GM18868 (cell line): ENCODE measurements around the gene NCAPD2.
"Not testable (repeated sequence)": the region's sequence is repeated elsewhere in the genome, so short reads cannot be mapped to it uniquely, and the experiment has no call there.

Source experiments
- ATAC-seq: cut with Tn5 transposase; IDR thresholded peaks from one replicate; pipeline ENCODE4 v1.9.1; 2021; ENCODE audit warnings: mild to moderate bottlenecking, moderate library complexity; ENCODE audit not compliant: unreplicated experiment

The NCAPD2 gene

GRCh38 chr12:6464531-6464930 is 29.4 kb upstream of the NCAPD2 start:
- ATAC-seq = no peak

DNA sequence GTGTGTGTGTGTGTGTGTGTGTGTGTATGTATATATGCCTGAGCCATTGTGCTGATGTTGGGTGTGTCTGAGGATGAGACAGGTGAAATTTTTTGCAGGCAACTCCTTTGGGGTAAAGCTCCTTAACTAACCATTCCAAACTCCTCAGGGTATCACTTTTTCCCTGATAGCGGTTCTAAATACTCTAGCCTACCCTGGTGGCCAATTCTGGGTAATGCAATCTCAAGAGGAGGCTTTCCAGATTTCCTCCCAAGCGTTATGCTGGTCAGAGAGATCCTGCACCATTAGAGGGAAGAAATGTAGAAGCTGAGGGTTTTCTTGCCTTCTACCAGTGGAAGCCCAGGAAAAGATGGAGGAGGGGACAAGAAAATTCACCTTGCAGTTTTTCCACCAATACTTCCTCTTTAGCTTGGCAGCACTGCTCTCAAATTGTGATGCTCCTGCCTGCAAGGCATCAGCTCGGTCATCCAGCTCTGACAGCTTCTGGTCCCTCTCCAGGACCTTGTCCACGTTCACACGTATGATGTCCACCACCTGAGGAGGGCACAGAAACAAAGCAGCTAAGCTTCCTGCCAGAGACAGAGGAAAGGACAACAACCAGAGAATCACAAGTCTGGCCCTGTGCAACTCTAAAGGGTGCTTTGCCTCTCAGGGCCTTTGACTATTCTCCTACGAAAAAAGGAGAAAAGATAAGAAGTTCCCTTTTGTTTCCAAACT is 28.3 kb upstream of the NCAPD2 start:
- no peak for ATAC-seq

GRCh38 chr12:6466184-6466573 is 27.7 kb upstream of the NCAPD2 start:
- no peak for ATAC-seq

DNA sequence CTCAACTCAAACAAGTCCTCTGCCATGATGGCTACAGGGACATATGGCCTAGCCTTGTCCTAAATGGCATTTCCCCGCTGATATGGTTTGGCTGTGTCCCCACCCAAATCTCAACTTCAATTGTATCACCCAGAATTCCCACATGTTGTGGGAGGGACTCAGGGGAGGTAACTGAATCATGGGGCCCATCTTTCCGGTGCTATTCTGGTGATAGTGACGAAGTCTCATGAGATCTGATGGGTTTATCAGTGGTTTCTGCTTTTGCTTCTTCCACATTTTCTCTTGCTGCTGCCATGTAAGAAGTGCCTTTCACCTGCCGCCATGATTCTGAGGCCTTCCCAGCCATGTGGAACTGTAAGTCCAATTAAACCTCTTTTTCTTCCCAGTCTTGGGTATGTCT is 27.2 kb upstream of the NCAPD2 start:
- ATAC-seq = not testable (repeated sequence)

- not testable (repeated sequence) for ATAC-seq
Observed at GRCh38 chr12:6467571-6468282, 26.2 kb upstream of the NCAPD2 start.

GRCh38 chr12:6468283-6468575 is 25.7 kb upstream of the NCAPD2 start:
- ATAC-seq = no peak

DNA sequence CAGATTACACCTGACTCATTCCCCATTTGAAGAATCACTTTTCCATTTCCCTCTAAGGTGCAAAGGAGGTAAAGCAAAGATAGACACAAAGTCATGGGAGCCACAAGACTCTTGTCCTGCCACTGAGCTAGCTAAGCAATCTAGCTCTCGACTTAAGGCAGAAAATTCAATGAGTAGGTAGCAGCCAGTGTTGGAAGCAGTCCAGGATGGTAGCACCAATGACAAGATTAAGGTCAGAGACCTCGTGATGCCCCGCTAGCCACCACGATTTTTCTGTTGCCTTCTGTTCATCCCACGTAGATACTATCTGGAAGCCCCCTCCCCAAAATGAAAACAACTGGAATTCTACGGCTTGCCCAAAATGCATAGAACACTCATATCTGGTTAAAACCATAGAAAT is 24.8 kb upstream of the NCAPD2 start:
- no peak for ATAC-seq

DNA sequence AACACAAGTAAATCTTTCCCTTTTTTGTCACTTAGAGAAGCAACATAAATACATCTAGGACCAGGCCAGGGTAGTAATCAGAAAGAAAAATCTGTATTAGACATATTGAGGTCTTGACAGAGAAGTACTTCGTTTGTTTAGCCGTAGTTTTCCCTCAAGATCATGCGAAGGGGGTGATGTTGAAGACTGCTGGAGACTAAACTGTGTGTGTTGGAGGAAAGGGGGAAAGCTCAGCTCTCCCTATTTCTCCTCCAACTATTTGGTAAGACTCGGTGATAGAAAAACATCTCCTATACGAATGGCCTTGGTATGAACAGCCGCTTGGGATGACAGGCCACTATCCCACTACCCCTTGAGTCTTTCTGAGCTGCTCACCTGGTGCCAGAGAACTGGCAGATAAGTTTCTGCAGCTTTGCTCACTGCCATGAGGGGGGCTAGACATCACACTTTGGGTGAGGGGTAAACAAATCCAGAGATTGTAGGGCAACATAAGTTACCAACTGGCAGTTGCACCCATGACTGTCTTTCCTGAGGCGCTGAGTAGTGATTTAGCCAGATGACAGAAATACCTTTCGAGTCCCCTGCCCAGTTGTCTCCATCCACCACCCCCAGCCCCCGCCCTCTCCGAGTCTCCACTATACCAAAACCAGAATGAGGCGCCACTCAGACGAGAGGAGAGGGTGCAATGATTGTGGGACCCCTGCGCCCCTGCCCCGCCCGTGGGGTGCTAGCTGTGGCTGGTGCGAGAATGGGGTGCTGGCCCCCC is 24.1 kb upstream of the NCAPD2 start:
- no peak for ATAC-seq

DNA sequence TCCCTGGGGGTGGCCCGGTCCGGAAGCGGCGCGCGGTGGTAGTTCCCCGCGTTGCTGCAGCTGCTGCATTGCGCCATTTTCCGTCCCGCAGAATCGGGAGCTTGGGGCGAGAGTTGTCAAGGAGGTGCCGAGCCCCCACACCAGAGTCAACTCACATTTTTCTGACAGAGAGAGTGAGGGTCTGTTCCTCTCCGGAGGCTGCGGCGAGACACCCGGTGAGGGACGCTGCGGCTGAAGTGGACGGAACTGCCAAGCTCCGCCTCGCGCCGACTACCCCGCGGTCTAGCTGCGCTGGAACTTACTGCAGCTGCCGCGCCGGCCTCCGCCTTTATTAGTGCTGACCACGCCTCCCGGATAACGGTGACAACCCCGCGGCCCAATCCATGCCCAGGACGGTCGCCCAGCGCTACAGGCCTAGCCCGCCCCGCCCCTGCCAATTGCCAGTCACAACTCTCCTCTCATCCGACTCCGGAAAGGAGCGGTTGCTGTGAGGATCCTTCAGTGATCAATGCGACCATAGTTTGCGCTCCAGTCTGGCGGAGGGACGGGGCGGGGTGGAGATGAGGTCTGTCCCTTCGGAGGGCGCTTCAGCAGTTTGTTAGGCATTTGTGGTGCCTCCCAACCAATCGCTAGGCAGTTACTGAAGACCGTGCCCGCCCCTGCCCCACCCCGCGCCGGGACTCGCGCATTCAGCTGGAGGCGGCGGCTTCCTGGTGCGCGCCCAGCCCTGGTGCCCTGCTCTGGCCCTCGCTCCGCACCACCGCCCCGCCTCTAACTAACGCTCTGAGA is 23.3 kb upstream of the NCAPD2 start, which contains the start of gene VAMP1:
TSS of gene VAMP1 (minus strand) at position 303 of the 789 bp plus-strand sequence. CDS start at position 157, 146 bp downstream.
- ATAC-seq = peak; percentile 83

DNA sequence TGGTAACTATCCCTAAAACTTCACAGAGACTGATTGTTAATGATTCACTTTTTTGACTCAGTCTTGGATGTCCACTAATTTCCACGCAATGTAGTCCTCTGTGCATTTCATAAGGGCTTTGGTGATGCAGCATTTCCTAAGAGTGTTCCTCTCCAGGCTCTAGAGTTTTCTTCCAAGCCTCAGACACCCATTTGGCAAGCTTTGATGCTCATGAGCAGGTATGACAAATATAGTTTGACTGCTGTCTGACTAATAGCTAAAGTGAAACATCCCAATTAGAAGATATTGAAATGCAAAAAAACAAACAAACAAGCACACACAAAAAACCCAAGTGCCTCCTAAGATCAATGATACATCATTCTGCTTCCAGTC is 21.9 kb upstream of the NCAPD2 start:
- ATAC-seq = no peak

- no peak for ATAC-seq
Observed at GRCh38 chr12:6472491-6472890, 21.4 kb upstream of the NCAPD2 start.

DNA sequence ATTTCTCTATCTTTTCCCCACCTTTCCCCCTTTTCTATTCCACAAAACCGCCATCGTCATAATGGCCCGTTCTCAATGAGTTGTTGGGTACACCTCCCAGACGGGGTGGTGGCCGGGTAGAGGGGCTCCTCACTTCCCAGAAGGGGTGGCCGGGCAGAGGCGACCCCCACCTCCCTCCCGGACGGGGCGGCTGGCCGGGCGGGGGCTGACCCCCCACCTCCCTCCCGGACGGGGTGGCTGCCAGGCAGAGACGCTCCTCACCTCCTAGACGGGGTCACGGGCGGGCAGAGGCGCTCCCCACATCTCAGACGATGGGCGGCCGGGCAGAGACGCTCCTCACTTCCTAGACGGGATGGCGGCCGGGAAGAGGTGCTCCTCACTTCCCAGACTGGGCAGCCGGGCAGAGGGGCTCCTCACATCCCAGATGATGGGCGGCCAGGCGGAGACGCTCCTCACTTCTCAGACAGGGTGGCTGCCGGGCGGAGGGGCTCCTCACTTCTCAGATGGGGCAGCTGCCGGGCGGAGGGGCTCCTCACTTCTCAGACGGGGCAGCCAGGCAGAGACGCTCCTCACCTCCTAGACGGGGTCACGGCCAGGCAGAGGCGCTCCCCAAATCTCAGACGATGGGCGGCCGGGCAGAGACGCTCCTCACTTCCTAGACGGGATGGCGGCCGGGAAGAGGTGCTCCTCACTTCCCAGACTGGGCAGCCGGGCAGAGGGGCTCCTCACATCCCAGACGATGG is 18.5 kb upstream of the NCAPD2 start:
- ATAC-seq = not testable (repeated sequence)

GRCh38 chr12:6476489-6476888 is 17.4 kb upstream of the NCAPD2 start:
- no peak for ATAC-seq

- not testable (repeated sequence) for ATAC-seq
Observed at GRCh38 chr12:6477601-6478377, 16.1 kb upstream of the NCAPD2 start.

GRCh38 chr12:6478416-6478815 is 15.5 kb upstream of the NCAPD2 start:
- no peak for ATAC-seq

- no peak for ATAC-seq
Observed at GRCh38 chr12:6488240-6488639, 5.7 kb upstream of the NCAPD2 start.

DNA sequence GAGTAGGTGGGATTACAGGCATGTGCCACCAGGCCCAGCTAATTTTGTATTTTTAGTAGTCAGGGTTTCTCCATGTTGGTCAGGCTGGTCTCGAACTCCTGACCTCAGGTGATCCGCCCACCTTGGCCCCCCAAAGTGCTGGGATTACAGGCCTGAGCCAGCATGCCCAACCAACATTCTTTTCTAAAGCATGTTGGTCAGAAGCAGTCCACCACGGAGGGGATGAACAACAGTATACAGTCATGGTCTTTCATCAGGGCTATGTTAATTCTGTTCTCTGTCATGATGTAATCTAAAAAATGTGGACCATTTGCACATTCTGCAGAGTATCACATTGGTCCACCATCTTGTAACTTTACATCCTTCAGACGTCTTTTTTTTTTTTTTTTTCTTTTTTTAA is 4.5 kb upstream of the NCAPD2 start:
- ATAC-seq = no peak

DNA sequence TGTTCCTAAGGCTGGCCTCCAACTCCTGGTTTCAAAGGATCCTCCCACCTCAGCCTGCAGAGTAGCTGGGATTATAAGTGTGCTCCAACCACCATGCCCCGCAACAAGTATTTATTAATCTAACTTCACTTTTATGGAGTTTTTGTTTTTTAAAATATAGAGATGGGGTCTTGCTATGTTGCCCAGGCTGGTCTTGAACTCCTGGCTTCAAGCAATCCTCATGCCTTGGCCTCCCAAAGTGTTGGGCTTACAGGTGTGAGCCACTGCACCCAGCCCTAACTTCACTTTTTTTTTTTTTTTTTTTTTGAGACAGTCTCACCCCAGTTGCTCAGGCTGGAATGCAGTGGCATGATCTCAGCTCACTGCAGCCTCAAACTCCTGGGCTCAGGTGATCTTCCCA is 3.2 kb upstream of the NCAPD2 start:
- not testable (repeated sequence) for ATAC-seq

GRCh38 chr12:6492838-6493496 is 935 bp upstream of the NCAPD2 start, which contains the start of gene MRPL51:
TSS of gene MRPL51 (minus strand) at chr12:6493262. CDS start at chr12:6493136, 126 bp downstream.
- peak; percentile 81 for ATAC-seq
